Measurements from ENCODE around the gene ETV6.

Gene ETV6

DNA sequence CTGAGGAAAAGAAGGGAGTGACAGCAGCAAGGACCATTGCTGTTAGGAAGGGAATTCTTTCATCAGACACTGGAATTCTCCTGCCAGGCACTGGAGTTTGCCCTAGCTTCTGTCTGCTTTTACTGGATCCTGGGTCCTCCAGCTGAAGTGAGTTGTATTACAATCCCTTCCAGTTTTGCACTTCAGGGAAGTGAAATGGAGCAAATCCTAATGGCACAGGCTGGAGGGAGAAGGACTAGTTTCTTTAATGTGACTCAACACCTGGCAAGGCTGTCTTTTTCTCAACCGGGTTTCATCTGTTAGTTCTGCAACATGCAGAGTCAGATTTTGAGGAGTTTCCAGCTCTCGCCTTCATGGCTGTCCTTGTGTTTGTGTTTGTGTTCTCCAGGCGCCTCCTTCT, 45.8 kb downstream of the ETV6 start:
- DNase-seq (ENCODE audit: low read depth): peak; percentile 44

DNA sequence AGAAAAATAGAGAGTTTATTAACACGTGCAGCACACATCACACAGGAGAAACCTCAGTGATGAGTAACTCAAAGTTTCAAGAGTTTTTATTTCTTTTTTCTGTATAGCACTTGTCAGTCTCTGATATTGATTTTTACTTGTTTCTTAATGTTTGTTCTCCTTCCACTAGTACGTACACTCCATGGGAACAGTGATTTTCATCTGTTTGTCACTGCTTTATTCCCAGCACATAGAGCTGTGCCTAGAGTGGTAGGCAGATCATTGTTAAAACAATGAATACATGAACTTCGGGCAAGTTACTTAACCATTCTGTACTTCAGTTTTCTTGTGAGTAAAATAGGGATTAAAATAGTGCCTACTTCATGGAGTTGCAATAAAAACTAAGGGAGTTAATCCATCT, 46.6 kb downstream of the ETV6 start:
- DNase-seq (ENCODE audit: low read depth): no peak

DNA sequence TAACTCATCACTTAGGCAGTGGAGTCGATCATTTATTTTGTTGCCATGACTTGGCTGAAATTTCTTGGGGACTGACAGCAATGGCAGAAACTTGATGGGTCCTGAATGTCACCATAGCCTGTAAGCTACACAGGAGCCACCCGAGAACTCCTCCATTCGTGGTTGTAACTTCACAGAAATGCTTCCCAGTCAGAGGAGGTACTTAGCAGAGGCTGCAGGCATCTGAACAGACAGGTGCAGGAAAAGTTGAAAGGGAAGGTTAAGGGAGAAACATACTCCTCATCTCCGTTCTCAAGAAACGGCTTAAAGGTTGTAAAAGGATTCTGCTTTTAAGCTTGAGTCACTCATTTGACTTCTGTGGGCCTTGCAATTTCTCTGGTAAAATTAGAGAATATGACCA, 47.7 kb downstream of the ETV6 start:
- DNase-seq (ENCODE audit: low read depth): no peak

DNA sequence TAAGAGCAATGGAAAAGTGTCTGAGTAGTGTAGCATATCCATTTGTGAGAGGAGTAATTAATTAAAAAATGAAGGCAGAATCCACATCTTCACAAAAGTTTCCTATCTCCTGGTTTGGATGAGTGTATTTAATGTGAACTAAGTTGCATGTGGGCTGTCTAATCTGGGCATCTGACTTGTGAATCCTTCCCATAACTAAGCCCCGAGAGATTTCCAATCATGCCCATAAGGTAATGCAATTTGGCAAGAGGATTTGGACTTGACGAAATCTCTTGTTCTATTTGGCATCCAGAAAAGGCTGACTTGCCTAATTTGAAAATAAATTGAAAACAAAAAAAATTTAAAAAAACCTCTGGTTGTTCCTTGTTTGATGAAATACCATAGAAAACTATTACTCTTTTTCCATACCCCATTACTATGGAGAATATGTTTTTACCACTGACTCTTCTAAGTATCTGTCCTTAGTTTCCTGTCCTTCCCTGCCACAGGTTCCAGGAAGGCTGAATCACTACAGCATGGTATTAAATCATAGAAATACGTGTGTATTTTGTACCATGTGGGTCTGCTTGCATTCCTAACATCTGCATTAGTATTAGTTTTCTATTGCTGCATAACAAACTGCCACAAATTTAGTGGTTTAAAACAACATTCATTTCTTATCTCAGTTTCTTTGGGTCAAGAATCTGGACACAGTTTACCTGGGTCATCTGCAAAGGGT, 48.4 kb downstream of the ETV6 start:
- peak; percentile 80 for DNase-seq (ENCODE audit: low read depth)

DNA sequence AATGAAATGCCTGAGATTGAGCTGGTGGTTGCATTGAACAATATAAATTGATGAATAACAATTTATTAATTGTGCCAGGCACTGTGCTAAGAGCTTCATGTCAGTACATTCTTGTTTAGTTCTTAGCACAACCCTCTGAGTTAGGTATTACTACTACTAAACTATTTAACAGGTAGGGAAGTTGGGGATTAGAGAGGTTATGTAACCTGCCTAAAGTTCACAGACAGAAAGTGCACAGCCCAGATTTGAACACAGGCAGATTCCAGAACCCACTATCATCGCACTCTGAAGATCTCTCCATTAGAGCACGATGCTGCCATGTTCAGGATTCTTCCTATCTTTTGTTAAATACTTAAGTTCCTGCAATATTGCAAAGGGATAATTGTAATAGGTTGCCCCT, 49.3 kb downstream of the ETV6 start:
- no peak for DNase-seq (ENCODE audit: low read depth)

DNA sequence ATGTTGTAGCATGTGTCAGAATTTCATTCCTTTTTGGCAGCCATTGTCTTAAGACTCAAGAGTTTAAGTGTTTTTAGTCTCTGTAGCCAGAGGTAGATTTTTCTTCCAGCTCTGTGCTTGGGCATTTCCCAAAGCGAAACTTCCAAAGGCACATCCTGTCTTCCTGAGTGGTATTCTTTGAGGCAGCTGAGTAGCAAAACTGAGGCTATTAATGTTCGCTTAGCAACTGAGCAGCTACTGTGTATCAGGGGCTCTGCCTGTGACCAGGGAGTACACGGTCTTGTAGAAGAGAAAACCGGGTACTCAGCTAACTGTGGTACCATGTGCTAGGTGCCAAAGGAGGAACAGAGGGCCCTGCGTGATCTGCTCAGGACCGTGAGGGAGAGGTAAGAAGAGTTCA, 52.0 kb downstream of the ETV6 start:
- DNase-seq (ENCODE audit: low read depth): no peak

DNA sequence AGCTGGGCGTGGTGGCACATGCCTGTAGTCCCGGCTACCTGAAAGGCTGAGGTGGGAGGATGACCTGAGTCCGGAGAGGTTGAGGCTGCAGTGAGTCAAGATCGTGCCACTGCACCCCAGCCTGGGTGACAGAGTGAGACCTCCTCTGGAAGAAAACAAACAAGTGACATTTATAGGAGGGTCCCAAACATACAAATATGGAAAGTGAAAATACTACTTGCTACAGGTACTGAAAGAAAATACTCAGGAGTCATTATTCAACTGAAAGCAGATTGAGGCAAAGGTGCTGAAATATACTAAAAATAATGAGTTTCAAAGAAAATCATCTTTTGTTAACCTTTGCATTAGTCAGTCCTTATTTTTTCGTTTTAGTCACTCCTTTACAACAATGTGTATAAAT, 53.5 kb downstream of the ETV6 start:
- no peak for DNase-seq (ENCODE audit: low read depth)

DNA sequence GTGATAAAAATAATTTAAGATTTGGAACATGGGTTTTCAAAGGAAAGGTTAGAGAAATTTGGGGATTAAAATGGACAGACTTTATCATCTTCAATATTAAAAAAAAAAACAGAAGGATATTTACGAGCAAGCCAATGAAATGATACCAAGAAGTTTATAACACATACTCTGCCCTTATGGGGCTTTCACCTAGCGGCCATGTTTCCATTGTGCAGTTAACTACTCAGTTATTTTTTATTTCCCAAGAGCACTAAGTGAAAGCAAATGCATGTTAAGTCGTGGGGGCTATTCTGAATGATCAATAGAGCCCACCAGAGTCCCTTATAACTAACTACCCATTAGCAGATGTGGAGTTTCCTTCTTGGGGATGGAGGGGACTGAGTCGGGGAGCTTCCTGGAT, 53.9 kb downstream of the ETV6 start:
- DNase-seq (ENCODE audit: low read depth): no peak

DNA sequence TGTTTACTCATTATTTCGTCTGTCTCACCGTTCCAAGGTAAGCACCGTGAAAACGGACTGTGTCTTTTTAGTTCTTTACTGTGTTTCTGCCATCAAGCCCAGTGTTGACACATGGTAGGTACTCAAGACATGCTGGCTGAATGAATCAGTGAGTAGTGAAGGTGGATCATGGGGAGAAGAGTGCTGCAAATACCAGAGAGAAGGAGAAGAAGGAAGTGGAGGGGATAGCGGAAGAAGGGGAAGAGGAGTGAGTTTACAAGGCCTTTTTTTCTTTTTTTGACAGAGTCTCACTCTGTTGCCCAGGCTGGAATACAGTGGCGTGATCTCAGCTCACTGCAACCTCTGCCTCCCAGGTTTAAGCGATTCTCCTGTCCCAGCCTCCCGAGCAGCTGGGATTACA, 54.6 kb downstream of the ETV6 start:
- DNase-seq (ENCODE audit: low read depth): no peak

DNA sequence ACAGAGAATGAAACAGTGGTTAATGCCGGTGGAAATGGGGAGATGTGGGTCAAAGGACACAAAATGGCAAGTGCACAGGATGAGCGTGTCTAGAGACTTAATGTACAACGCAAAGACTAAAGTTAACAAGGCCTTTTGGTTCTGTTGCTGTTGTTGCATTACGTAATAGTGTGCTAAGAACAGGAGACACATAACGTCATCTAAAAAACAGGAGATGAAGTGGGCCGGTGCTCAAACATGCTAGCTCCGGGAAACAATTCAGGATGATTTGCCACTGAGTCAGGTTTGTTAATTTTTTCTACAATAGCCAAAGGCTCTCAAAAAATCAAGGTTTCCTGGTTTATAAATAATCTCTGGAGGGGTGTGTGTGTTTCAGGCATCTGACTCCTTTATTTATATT, 55.5 kb downstream of the ETV6 start:
- DNase-seq (ENCODE audit: low read depth): peak; percentile 95

DNA sequence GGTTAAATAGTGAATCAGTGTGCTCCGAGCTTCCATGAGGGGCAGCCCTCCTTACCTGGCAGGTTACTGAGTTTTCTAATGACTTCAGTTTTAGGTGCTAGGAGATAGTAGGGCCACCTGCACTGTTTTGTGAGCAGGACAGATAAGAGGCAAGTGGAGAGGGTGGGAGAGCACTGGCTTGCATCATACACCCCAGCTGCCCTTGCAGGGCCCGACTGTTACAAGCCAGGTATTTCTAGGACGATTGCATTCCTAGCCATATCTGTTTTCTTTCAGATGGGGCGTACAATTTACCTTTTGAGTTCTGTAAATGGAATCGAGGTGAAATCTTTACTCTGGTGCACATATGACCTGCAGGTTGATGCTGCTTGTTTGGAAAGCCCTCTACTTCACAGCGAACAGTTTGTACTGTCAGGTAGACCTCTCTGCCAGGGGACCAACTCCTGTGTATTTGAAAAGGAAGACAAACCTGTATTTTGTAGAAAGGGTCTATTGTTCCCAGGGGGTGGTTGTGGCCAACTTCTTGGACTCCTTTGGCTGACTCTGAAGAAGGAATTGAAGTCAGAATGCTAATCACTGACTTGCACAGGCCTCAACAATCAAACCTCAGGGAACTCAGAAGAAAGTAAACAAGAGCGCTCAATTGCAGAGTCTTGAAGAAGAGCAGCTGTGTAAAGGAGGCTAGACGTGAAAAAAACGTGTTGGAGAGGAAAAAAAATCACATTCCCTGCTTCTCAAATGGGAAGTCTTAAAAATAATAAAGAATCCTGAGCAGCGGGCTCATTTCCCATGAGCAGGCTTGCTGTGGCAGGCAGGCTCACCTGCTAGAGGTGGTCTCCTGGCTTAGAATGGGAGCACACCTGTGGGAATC, 57.3 kb downstream of the ETV6 start:
- DNase-seq (ENCODE audit: low read depth): no peak

DNA sequence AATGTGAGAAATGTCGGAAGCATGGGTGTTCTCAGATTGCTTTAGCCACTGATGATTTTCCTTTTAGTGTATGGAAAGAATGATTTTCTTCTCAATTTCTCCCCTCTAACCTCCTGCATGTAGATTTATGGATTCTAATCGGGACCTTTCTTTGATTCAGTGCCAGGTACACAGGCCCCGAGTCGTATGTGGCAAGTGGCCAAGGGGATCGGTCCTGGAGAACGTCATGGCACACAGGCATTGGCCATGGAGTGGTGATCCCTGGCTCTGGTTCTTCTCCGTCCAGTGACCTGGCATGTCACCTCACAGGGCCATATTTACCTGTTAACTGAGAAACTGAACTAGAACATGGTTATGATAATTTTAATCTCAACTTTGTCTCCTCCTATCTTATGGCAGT, 58.1 kb downstream of the ETV6 start:
- DNase-seq (ENCODE audit: low read depth): no peak

DNA sequence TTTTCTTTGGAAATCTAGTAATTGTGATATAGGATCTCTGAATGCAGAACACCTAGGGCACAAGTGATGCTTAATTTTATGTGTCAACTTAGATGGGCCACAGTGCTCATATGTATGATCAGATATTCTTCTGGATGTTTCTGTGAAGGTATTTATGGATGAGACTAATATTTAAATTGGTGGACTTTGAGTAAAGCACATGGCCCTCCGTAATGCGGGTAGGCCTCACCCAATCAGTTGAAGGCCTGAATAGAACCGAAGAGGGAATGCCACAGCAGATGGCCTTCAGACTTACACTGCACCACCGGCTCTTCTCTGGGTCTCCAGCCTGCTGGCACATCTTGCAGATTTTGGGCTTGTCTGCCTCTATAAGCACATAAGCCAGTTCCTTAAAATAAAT, 60.0 kb downstream of the ETV6 start:
- DNase-seq (ENCODE audit: low read depth): no peak

DNA sequence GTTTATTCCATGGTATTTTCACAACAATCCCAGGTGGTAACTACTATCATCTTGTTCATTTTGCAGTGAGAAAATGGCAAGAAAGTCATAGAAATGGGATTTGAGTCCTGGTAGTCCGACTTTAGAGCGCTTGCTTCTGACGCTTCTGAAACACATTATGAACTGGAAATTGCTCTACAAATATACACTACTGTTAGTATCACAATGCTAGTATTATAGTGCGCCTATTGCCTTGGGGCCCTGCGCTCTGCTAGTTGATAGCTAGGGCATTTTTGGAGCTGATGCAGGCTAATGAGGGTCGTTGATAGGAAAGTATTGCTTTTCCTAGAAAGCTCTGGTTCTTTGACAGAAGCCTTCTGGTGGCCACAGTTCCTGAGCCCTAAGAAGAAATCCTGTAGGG, 61.0 kb downstream of the ETV6 start:
- DNase-seq (ENCODE audit: low read depth): no peak

DNA sequence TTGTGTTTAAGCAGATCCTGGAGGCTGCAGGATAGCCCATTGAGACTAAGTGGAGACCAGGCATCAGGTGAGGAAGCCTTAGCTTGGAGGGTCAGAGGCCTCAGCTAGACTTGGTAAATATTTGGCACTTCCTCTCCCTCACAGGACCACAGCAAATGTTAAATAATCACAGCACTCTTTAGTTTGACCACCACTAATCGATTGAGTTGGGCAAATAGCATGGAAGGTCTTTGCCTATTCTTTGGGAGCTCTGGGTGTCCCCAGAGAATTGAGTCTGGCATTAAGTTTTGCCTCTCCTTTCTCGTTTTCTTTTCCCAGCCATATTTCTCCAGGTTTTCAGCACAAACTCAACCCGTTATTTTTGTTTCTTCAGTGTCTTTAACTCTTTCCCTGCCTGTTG, 61.4 kb downstream of the ETV6 start:
- no peak for DNase-seq (ENCODE audit: low read depth)

DNA sequence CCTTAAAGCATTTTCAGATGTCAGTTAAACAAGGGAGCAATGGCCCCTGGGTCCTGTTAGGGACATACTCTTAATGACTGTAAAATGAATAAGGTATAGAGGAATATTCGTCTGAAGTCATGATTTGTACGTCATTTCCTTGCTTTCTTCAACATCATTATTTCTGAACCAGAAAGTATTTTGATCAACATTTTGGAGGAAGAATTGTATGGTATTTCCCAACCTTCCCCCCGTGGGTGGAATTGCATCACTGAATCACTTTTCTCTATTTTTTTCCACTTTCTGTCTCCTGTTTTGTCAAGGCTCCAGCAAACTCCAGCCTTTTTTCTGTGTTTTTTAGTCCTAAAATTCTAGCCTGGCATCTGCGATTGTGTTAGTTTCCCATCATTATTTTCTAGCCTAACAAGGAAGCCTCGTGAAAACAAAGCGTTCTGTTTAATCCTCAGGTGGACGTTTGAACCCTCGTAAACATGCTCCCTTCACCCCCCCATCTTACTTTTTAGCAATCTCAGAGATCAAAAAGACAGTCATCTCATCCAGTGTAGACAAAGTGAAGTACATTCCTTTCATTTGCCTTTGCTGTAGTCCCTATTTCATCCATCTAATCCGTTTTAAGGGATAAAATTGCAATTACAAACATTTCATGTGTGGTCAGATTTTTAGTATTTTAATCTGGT, 62.3 kb downstream of the ETV6 start:
- peak; percentile 69 for DNase-seq (ENCODE audit: low read depth)

DNA sequence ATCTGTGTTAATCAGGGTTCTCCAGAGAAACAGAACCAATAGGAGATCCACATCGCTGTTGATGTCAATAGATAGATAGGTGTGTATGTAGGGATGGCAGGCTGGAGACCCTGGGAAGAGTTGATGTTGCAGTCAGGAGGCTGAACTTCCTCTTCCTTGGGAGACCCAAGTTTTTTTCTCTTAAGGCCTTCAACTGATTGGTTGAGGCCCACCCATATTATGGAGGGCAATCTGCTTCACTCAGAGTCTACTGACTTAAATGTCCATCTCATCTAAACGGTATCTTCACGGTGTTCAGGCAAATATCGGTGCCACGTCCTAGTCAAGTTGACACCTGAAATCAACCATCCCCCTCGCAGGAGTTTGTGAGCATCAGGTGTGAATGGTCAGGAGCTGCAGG, 63.0 kb downstream of the ETV6 start:
- no peak for DNase-seq (ENCODE audit: low read depth)

DNA sequence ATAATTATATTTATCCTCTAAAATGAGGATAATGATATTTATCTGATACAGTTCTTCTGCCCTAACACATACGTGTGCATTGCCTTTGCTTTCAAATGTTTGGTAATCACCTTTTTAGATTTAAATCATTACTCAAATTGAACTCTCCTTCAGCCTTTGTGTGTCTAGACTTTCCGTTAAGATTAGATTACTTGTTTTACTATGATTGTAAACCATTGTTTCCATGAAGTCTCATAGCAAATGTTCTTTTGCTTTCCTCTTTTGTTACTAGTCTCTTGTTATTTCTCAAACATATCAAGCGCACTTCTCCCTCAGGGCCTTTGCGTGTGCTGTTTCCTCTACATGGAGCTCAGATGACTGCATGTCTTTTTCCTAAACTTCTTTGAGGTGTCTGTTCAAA, 63.7 kb downstream of the ETV6 start:
- DNase-seq (ENCODE audit: low read depth): no peak

DNA sequence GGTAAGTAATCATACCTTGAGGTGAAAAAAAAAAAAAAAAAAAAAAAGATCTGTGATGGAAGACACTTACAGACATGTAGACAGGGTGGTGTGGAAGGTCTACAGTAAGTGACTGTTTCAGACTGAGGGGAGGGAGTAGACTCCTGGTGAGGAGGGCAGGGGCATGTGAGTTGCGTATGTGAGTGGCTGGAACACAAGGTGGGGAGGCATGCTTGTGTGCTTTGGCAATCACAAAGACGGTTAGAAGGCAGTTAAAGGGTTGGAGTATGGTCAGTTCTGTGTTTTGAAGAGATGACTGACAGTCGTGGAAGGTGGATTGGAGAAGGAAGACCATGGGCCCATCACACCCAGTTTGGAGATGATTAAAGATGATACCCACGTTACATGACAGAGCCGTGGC, 65.2 kb downstream of the ETV6 start:
- no peak for DNase-seq (ENCODE audit: low read depth)

DNA sequence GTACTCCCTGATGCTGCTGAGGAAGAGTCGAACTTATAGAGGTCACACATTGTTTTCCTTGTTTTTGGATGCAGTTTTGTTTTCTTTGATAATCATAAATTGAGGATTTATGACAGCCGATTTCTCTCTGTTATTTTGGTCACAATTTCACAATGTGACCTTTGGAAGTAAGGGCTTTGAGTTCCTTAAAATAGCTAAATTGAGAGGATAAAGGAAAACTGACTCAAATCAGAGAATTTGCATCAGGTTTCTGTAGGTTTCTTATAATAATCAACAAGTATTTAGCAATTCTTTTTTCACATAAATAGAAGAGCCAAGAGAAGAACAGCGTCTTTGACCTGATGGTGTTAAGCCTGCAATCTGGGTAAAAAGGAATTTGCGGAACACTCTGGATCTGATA, 66.1 kb downstream of the ETV6 start:
- no peak for DNase-seq (ENCODE audit: low read depth)

DNA sequence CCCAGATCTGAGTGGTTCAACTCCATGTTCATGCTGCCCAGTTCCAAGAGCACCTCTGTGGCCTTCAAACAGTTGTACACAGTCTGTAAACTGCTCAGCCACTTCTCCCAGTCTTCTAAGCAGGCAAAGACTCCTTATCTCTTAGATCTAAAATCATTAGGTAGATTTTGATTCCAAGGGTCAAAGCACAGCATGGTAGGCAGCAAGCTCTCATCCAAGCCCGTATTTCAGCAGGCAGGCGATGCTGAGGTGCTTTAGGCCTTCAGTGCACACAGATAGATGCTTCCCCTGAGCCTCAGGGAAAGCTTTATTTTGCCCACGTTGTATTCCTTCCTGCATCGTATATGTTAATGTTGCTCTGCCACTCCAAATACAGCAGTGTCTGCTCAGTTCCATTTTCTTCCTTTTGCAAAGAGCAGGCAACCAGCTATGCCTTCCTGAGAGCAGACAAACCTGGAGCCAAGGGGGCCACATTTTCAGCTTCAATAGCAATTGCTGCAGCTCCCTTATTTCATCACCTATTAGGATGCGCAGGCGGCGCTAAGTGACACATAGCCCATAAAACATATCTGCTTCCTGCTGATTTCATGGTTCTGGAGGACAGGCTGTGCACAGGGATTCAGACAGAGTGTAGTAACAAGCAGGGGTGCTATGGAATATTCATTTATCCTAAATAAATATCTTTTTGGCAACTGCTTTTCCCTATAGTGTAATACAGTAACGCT, 67.5 kb downstream of the ETV6 start:
- DNase-seq (ENCODE audit: low read depth): peak; percentile 77

DNA sequence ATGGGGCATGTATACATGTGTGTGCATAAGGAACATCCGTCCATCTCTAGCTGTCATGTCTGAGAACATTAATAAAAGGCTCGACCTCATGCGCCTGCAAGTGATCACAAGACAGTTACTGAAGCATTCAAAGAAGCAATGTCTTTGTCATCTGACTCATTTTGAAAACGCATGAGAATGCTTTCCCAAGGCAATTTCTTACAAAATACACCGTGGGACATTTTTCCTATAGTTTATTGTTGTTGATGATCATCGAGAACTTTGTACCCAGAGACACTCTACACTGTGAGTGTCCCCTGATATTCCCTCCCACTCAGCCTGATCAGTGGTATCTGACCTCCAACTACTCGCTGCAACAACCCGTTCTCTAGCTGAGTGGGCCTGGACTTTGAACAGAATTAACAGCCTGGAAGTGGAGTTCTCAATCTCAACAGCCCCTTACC, 68.1 kb downstream of the ETV6 start:
- DNase-seq (ENCODE audit: low read depth): peak; percentile 73

All from amniotic epithelial cell (primary cell).